Endothelial cell of umbilical vein (primary cell): Measurements from ENCODE around the gene LMNB1. TPM values are rescaled to one million over a fixed set of nuclear protein-coding genes. Genes with fewer than 3 reads are reported as not detected.

Experiments
- BruUV-seq: library from RNA; stranded (reverse); fragments of 400-500 nt; replicated peaks from 2 replicates; lab custom pipeline; 2021; lab: Mats Ljungman, UMichigan
- CTCF ChIA-PET: fragments of 300-600, 350-600 bp; sonication (Branson Sonifier 250); formaldehyde crosslinking; loops from one replicate; lab custom pipeline; 2021; ENCODE audit warnings: antibody characterized with exemption, inconsistent platforms; lab: Charles Lee
- POLR2A ChIA-PET: fragments of 300-600, 350-600 bp; sonication (Branson Sonifier 250); formaldehyde crosslinking; loops from one replicate; lab custom pipeline; 2021; ENCODE audit warnings: antibody characterized with exemption, inconsistent platforms; lab: Charles Lee
- DNase-seq: peaks from one replicate; pipeline ENCODE4 v3.0.0-alpha.2; 2011; ENCODE audit warnings: low read depth, low spot score
- FAIRE-seq: peaks from 2 replicates; lab custom pipeline; 2011; peaks lifted over from hg19 to GRCh38; lab: Jason Lieb, UNC
- H2AFZ ChIP-seq: 2 replicates; pipeline ENCODE4 v1.6.0; 2012; ENCODE audit warnings: low read depth, low read length, control low read depth, inconsistent platforms
- H3K27ac ChIP-seq: 2 replicates; pipeline ENCODE4 v1.5.1; 2011; ENCODE audit warnings: low read depth, mild to moderate bottlenecking, control low read depth, low read length, moderate library complexity; ENCODE audit not compliant: insufficient read depth
- H3K27me3 ChIP-seq, 2 experiments: 2 replicates each; pipeline versions ENCODE4 v1.6.0 to v1.6.1; 2011; ENCODE audit warnings: low read length in 2 of 2, mixed read lengths in 1 of 2; ENCODE audit not compliant: control insufficient read depth in 2 of 2, insufficient read depth in 2 of 2
- H3K36me3 ChIP-seq, 2 experiments: 2 replicates in 1 of 2; 3 replicates in 1 of 2; pipeline ENCODE4 v1.5.1; 2011; ENCODE audit warnings: low read length in 2 of 2, mild to moderate bottlenecking in 1 of 2, moderate library complexity in 1 of 2; ENCODE audit not compliant: control insufficient read depth in 2 of 2, insufficient read depth in 2 of 2; ENCODE audit errors: extremely low read depth in 1 of 2
- H3K4me1 ChIP-seq: 3 replicates; pipeline ENCODE4 v1.5.1; 2011; ENCODE audit warnings: mild to moderate bottlenecking, low read length; ENCODE audit not compliant: control insufficient read depth, insufficient read depth; ENCODE audit errors: extremely low read depth
- H3K4me2 ChIP-seq: 2 replicates; pipeline ENCODE4 v1.6.1; 2011; ENCODE audit warnings: low read length, control low read depth, mixed read lengths; ENCODE audit not compliant: insufficient read depth
- H3K4me3 ChIP-seq, 3 experiments: fragments of 200-600 bp in 1 of 3; sonication (generic), shearing (Covaris generic) in 1 of 3; replicated peaks in 1 of 3; 2 replicates each; pipeline ENCODE4 v1.5.1; 2011 to 2016; ENCODE audit warnings: control low read depth in 3 of 3, low read length in 3 of 3, mild to moderate bottlenecking in 2 of 3, inconsistent platforms in 1 of 3, low read depth in 1 of 3, moderate library complexity in 1 of 3; ENCODE audit not compliant: insufficient read depth in 1 of 3
- H3K79me2 ChIP-seq: 2 replicates; pipeline ENCODE4 v1.6.0; 2012; ENCODE audit warnings: low read length, inconsistent platforms; ENCODE audit not compliant: control insufficient read depth, insufficient read depth
- H3K9ac ChIP-seq: replicated peaks from 2 replicates; pipeline ENCODE3; 2011; ENCODE audit warnings: low read length, control low read depth; ENCODE audit not compliant: insufficient read depth; ENCODE audit errors: extremely low read depth
- H3K9me1 ChIP-seq: replicated peaks from 3 replicates; pipeline ENCODE4 v1.6.0; 2011; ENCODE audit warnings: mild to moderate bottlenecking, low read length; ENCODE audit not compliant: control insufficient read depth, insufficient read depth; ENCODE audit errors: extremely low read depth
- H3K9me3 ChIP-seq: replicated peaks from 2 replicates; pipeline ENCODE4 v1.5.1; 2012; ENCODE audit warnings: low read length, inconsistent platforms; ENCODE audit not compliant: control insufficient read depth, insufficient read depth
- H4K20me1 ChIP-seq: replicated peaks from 2 replicates; pipeline ENCODE3; 2011; ENCODE audit warnings: mild to moderate bottlenecking, low read length; ENCODE audit not compliant: control insufficient read depth, insufficient read depth; ENCODE audit errors: extremely low read depth
- JUN ChIP-seq: IDR thresholded peaks from 2 replicates; pipeline ENCODE4 v1.6.1; 2011; ENCODE audit warnings: borderline replicate concordance, low read depth; ENCODE audit not compliant: insufficient read length, insufficient read depth
- POLR2A ChIP-seq: IDR thresholded peaks from 2 replicates; pipeline ENCODE4 v1.6.1; 2012; ENCODE audit warnings: low read depth, mild to moderate bottlenecking, control low read depth, low read length
- dilution Hi-C: fragments of 300-500 bp; cut with MboI; formaldehyde crosslinking; loops from one replicate; pipeline ENCODE4 v1.15.0; 2019; ENCODE audit warnings: low sequenced_read_pairs; ENCODE audit not compliant: extremely low pct_ligation_motif_present
- intact Hi-C: fragments of 100-400 bp; cut with micrococcal nuclease; formaldehyde crosslinking; loops from one replicate; pipeline ENCODE4 v1.10.0; 2022
- polyA plus RNA-seq, 4 experiments: library from polyadenylated mRNA; depleted of rRNA in 3 of 4; stranded (reverse) in 3 of 4; unstranded in 1 of 4; fragments of >200 nt; gene quantifications; 2 replicates each; pipeline versions ENCODE4 v1.2.1 to v1.2.3, GENCODE V29; 2011 to 2012; ENCODE audit warnings: missing spikeins in 1 of 4
- total RNA-seq: library from RNA; stranded (reverse); gene quantifications from 2 replicates; pipeline ENCODE4 v1.2.3, GENCODE V29; 2021
- TF ChIP-seq, protein P1 (sequence below), 2 donors: IDR thresholded peaks; 1 replicate in 1 of 2; 2 replicates in 1 of 2; pipeline ENCODE4 v1.5.1; 2011; ENCODE audit warnings: low read length in 2 of 2, mild to moderate bottlenecking in 2 of 2, moderate library complexity in 2 of 2, control low read depth in 1 of 2, inconsistent platforms in 1 of 2, low read depth in 1 of 2; ENCODE audit not compliant: insufficient read depth in 1 of 2; ENCODE audit errors: extremely low read depth in 1 of 2

Gene LMNB1
- total and polyA plus RNA-seq, 2 donors (not counting 3 experiments of a cell fraction or from before 2014, with no cell fraction given) = 45.2 to 144 TPM

DNA sequence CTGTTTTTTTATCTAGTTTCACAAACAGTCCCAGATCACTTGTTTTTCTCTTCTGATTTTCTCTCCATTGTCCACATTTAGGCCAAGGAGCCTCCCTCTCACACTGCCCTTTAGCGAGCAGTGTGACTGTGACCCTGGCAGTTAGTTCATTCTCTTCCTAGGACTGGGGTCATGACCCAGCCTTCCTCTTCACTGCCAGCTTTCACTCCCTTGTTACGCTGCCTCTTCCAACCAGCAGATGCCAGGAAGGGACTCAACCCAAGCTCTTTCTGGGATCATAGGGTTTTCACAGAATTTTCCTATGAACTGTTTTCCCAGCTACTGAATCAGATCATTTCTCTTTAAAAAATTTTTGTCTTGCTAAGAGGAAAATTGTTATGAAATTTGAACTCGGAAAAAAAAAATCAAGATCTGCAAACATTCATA is 70.9 kb downstream of the LMNB1 start:
- intact Hi-C loops = no loop called here
- no peaks in the 10 kb centered on the region for H3K79me2 ChIP-seq
- H3K9me3 ChIP-seq = no peaks in the 10 kb centered on the region
- H3K9ac ChIP-seq = no peak overlapping the region
- no TSS peak for BruUV-seq
- H3K27me3 ChIP-seq = no peaks in the 10 kb centered on the region
- TF ChIP-seq JUN = no peak
- TF ChIP-seq POLR2A = no peak
- FAIRE-seq (no peak), DNase-seq (peak; percentile 40)
- peaks cover 33% of the 10 kb centered on the region for H3K4me1 ChIP-seq
- no peak overlapping the region for H3K4me2 ChIP-seq
- ChIA-PET CTCF (interaction anchor here (1.1 to 3.0 kb wide), 2 partner anchors 10 to 18 kb away, joined by 3 to 14 read pairs; no protein-coding TSS in a partner anchor), POLR2A (no interaction called here)
- peak overlapping the region; percentile 7 for H2AFZ ChIP-seq
- no peaks in the 10 kb centered on the region for H4K20me1 ChIP-seq
- dilution Hi-C loops = no loop called here
- no peak overlapping the region for H3K4me3 ChIP-seq
- no peak overlapping the region for H3K27ac ChIP-seq
- no peaks in the 10 kb centered on the region for H3K36me3 ChIP-seq
- no peaks in the 10 kb centered on the region for H3K9me1 ChIP-seq

DNA sequence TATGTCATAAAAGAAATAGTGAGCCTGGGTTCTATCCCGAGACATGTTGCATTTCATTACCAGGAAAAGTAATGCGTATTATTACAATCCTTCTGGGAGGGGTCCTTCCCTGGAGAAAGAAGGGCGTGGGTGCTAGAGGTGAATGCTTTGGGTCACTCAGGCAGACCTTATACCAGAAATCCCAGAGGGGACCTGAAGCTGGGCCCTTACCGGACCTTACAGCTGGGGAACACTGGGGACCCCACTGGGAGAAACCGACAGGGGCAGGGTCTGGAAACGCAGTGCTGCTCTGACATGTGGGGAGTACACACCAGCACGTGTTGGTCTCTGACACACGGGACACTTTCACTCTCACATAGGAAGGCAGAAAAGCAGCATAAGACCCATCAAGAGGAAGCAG is 71.3 kb downstream of the LMNB1 start:
- FAIRE-seq = no peak
- H3K36me3 ChIP-seq = no peaks in the 10 kb centered on the region
- no peaks in the 10 kb centered on the region for H3K27me3 ChIP-seq
- H3K9me1 ChIP-seq = no peaks in the 10 kb centered on the region
- H3K9ac ChIP-seq = no peak overlapping the region
- POLR2A ChIA-PET = no interaction called here
- dilution Hi-C loops = no loop called here
- H4K20me1 ChIP-seq = no peaks in the 10 kb centered on the region
- peaks cover 36% of the 10 kb centered on the region for H3K4me1 ChIP-seq
- TF ChIP-seq, protein P1, sequence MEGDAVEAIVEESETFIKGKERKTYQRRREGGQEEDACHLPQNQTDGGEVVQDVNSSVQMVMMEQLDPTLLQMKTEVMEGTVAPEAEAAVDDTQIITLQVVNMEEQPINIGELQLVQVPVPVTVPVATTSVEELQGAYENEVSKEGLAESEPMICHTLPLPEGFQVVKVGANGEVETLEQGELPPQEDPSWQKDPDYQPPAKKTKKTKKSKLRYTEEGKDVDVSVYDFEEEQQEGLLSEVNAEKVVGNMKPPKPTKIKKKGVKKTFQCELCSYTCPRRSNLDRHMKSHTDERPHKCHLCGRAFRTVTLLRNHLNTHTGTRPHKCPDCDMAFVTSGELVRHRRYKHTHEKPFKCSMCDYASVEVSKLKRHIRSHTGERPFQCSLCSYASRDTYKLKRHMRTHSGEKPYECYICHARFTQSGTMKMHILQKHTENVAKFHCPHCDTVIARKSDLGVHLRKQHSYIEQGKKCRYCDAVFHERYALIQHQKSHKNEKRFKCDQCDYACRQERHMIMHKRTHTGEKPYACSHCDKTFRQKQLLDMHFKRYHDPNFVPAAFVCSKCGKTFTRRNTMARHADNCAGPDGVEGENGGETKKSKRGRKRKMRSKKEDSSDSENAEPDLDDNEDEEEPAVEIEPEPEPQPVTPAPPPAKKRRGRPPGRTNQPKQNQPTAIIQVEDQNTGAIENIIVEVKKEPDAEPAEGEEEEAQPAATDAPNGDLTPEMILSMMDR (IDR thresholded peaks at IDR 0.05; ENCODE audit: extremely low read depth in 1 of 2, insufficient read depth in 1 of 2, low read depth in 1 of 2, low read length in 2 of 2) = no peak
- H2AFZ ChIP-seq = no peak overlapping the region
- CTCF ChIA-PET = interaction anchor here (3.0 kb wide), 1 partner anchor 11 kb away, joined by 14 read pairs; no protein-coding TSS in a partner anchor
- no peak overlapping the region for H3K4me3 ChIP-seq
- no peak overlapping the region for H3K27ac ChIP-seq
- no peaks in the 10 kb centered on the region for H3K9me3 ChIP-seq
- H3K79me2 ChIP-seq = no peaks in the 10 kb centered on the region
- DNase-seq = no peak
- intact Hi-C loops = no loop called here
- no peak overlapping the region for H3K4me2 ChIP-seq
- no TSS peak for BruUV-seq
